Gastrocnemius medialis (tissue), 4 donors: Measurements from ENCODE around the gene RAPH1.
"Not testable (repeated sequence)": the region's sequence is repeated elsewhere in the genome, so short reads cannot be mapped to it uniquely, and the experiment has no call there.

Experiments used
- CTCF ChIP-seq, 5 experiments: fragments of 450-650 bp in 3 of 5; fragments of 200-600 bp in 2 of 5; sonication (generic) in 2 of 5; IDR thresholded peaks in 4 of 5; conservative IDR thresholded peaks in 1 of 5; 1 replicate in 4 of 5; 2 replicates in 1 of 5; pipeline ENCODE4 v1.5.1; 2016 to 2019; ENCODE audit warnings: antibody characterized with exemption in 5 of 5, mild to moderate bottlenecking in 3 of 5, moderate library complexity in 3 of 5
- POLR2A ChIP-seq, 2 donors: fragments of 450-650 bp; IDR thresholded peaks; one replicate each; pipeline ENCODE4 v1.6.1; 2017; ENCODE audit warnings: antibody characterized with exemption in 2 of 2, mild to moderate bottlenecking in 2 of 2, moderate library complexity in 2 of 2

- TF ChIP-seq CTCF (IDR thresholded peaks at IDR 0.05 in 4 of 5, conservative IDR thresholded peaks at IDR 0.05 in 1 of 5); POLR2A (IDR thresholded peaks at IDR 0.05): not testable (repeated sequence)
These were observed 3.1 kb upstream of the RAPH1 start for GRCh38 chr2:203538237-203538636.
